HepG2 (cell line): ENCODE results near the gene TTC28. TPM values are rescaled to one million over a fixed set of nuclear protein-coding genes. Genes with fewer than 3 reads are reported as not detected.

ENCODE experiments used
- ADNP ChIP-seq: sonication (generic); formaldehyde crosslinking; IDR thresholded peaks from 2 replicates; pipeline ENCODE4 v1.4.0; 2020; ENCODE audit warnings: missing genetic modification reagents
- AHDC1 ChIP-seq: sonication (generic); formaldehyde crosslinking; IDR thresholded peaks from 2 replicates; pipeline ENCODE4 v1.5.1; 2020; ENCODE audit warnings: mild to moderate bottlenecking, missing genetic modification reagents, borderline replicate concordance
- CBFB ChIP-seq: sonication (generic); formaldehyde crosslinking; IDR thresholded peaks from 2 replicates; pipeline ENCODE4 v1.4.0; 2020; ENCODE audit warnings: missing genetic modification reagents
- MTF2 ChIP-seq: sonication (generic); formaldehyde crosslinking; IDR thresholded peaks from 2 replicates; pipeline ENCODE4 v1.5.0; 2020; ENCODE audit warnings: missing genetic modification reagents, borderline replicate concordance
- PRDM15 ChIP-seq: sonication (generic); formaldehyde crosslinking; IDR thresholded peaks from 2 replicates; pipeline ENCODE4 v1.4.0; 2020; ENCODE audit warnings: missing genetic modification reagents
- SAP130 ChIP-seq: IDR thresholded peaks from 2 replicates; pipeline ENCODE4 v1.6.1; 2016; ENCODE audit warnings: low read depth
- SNAPC2 ChIP-seq: sonication (generic); formaldehyde crosslinking; IDR thresholded peaks from 2 replicates; pipeline ENCODE4 v1.8.1; 2022; ENCODE audit warnings: mild to moderate bottlenecking, missing genetic modification reagents
- TCF7 ChIP-seq: sonication (generic); IDR thresholded peaks from 2 replicates; pipeline ENCODE4 v1.6.1; 2016; ENCODE audit warnings: antibody characterized with exemption, low read depth
- TFDP2 ChIP-seq: sonication (generic); formaldehyde crosslinking; IDR thresholded peaks from 2 replicates; pipeline ENCODE4 v1.4.0; 2020; ENCODE audit warnings: missing genetic modification reagents
- TMF1 ChIP-seq: sonication (generic); formaldehyde crosslinking; IDR thresholded peaks from 2 replicates; pipeline ENCODE4 v1.8.1; 2022; ENCODE audit warnings: low read depth, missing genetic modification reagents
- ZFAT ChIP-seq: sonication (generic); formaldehyde crosslinking; conservative IDR thresholded peaks from 2 replicates; pipeline ENCODE4 v1.8.1; 2023; ENCODE audit warnings: missing genetic modification reagents, inconsistent platforms
- ZNF207 ChIP-seq: fragments of 450-650 bp; IDR thresholded peaks from 2 replicates; pipeline ENCODE4 v1.6.1; 2016; ENCODE audit warnings: antibody characterized with exemption, borderline replicate concordance
- ZNF530 ChIP-seq: sonication (generic); formaldehyde crosslinking; IDR thresholded peaks from 2 replicates; pipeline ENCODE4 v1.5.0; 2020; ENCODE audit warnings: low read depth, mild to moderate bottlenecking, missing genetic modification reagents
- ZNF891 ChIP-seq: sonication (generic); formaldehyde crosslinking; IDR thresholded peaks from 2 replicates; pipeline ENCODE4 v1.5.0; 2020; ENCODE audit warnings: mild to moderate bottlenecking, missing genetic modification reagents
- polyA plus RNA-seq, 8 experiments: library from polyadenylated mRNA; depleted of rRNA in 3 of 8; stranded (reverse) in 7 of 8; unstranded in 1 of 8; fragments of >200 nt; fragmentation: Illumina TruSeq in 4 of 8; extraction: Trizol in 4 of 8; gene quantifications; 2 replicates each; pipeline versions ENCODE4 v1.2.1 to v1.2.3, GENCODE V29; 2011 to 2016; ENCODE audit warnings: low read depth in 4 of 8, missing spikeins in 1 of 8, mixed read lengths in 1 of 8; ENCODE audit not compliant: insufficient read depth in 1 of 8
- total RNA-seq, 5 experiments: library from RNA; depleted of rRNA; stranded (reverse); fragments of >200 nt; fragmentation: Illumina TruSeq; extraction: Trizol; gene quantifications; 2 replicates each; pipeline ENCODE4 v1.2.3, GENCODE V29; 2016; ENCODE audit warnings: low read depth in 1 of 5
- TF ChIP-seq, protein P1 (sequence below): sonication (generic); formaldehyde crosslinking; IDR thresholded peaks from 2 replicates; pipeline ENCODE4 v1.8.0; 2022; ENCODE audit warnings: mild to moderate bottlenecking, missing genetic modification reagents
- TF ChIP-seq, protein P2 (sequence below): sonication (generic); formaldehyde crosslinking; conservative IDR thresholded peaks from 2 replicates; pipeline ENCODE4 v1.8.0; 2022; ENCODE audit warnings: low read depth, missing genetic modification reagents

TTC28 gene
- total and polyA plus RNA-seq, 2 of the 13 experiments (the other 11 are each of a cell fraction or from before 2014, with no cell fraction given): 4.2 to 13.1 TPM

DNA sequence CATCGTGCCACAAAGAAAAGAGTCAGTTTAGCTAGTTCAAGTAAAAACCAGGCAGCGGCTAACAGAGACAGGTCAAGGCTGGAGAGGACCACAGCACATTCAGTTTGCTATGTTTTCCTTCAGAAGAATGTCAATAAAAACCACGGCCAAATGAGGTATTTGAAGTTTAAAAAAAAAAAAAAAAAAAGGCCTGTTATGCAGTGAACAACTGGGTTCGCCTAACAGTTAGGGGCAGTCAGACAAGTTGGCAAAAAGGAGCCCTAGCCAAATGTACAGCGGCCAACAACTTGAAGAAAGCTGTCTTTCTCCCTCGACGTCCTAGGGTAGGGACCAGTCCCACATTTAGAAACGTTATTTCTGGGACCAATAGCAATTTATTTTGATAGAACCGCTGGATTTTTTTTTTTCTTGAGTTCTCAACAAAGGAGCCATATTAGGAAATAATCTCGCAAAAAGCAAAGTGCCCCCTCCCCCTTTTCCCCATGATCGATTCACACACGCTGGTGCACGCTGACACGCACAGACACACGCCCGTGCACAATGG lies 237.8 kb downstream of the TTC28 start (continued):
- TF ChIP-seq, protein P1, sequence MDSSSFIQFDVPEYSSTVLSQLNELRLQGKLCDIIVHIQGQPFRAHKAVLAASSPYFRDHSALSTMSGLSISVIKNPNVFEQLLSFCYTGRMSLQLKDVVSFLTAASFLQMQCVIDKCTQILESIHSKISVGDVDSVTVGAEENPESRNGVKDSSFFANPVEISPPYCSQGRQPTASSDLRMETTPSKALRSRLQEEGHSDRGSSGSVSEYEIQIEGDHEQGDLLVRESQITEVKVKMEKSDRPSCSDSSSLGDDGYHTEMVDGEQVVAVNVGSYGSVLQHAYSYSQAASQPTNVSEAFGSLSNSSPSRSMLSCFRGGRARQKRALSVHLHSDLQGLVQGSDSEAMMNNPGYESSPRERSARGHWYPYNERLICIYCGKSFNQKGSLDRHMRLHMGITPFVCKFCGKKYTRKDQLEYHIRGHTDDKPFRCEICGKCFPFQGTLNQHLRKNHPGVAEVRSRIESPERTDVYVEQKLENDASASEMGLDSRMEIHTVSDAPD (CRISPR knock-in tag): 0 out of 2 replicates have a peak, but pooled peaks have one; percentile 33
- TF ChIP-seq CBFB (CRISPR knock-in tag): 0 out of 2 replicates have a peak, but pooled peaks have one; percentile 29
- no peak for TF ChIP-seq MTF2 (CRISPR knock-in tag)
- no peak for TF ChIP-seq TFDP2 (CRISPR knock-in tag)
- TF ChIP-seq ZNF891 (CRISPR knock-in tag): no peak
- 0 out of 2 replicates have a peak, but pooled peaks have one; percentile 16 for TF ChIP-seq TCF7
- no peak for TF ChIP-seq ZNF530 (CRISPR knock-in tag)
- TF ChIP-seq, protein P2, sequence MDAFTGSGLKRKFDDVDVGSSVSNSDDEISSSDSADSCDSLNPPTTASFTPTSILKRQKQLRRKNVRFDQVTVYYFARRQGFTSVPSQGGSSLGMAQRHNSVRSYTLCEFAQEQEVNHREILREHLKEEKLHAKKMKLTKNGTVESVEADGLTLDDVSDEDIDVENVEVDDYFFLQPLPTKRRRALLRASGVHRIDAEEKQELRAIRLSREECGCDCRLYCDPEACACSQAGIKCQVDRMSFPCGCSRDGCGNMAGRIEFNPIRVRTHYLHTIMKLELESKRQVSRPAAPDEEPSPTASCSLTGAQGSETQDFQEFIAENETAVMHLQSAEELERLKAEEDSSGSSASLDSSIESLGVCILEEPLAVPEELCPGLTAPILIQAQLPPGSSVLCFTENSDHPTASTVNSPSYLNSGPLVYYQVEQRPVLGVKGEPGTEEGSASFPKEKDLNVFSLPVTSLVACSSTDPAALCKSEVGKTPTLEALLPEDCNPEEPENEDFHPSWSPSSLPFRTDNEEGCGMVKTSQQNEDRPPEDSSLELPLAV (CRISPR knock-in tag): no peak
- 0 out of 2 replicates have a peak, but pooled peaks have one; percentile 39 for TF ChIP-seq TMF1 (CRISPR knock-in tag)
- no peak for TF ChIP-seq ZFAT (CRISPR knock-in tag)
- TF ChIP-seq SAP130: no peak
- peak; percentile 6; the same call in 1 of the 2 replicates for TF ChIP-seq AHDC1 (CRISPR knock-in tag)
- TF ChIP-seq ZNF207: no peak
- no peak for TF ChIP-seq PRDM15
- TF ChIP-seq SNAPC2 (CRISPR knock-in tag): 0 out of 2 replicates have a peak, but pooled peaks have one; percentile 56
- TF ChIP-seq ADNP: no peak
